ENCODE measurements around the gene SNX25. TPM values are rescaled to one million over a fixed set of nuclear protein-coding genes. Genes with fewer than 3 reads are reported as not detected.

SNX25 gene
- total and polyA plus RNA-seq, 2 of the 13 experiments (the other 11 are each of a cell fraction or from before 2014, with no cell fraction given), result 23.4 to 23.5 TPM

GRCh38 chr4:185357733-185358440 is 148.5 kb downstream of the SNX25 start:
- Histone ChIP-seq H3K79me2 (ENCODE audit: insufficient read depth, low read length) (no peaks in the 10 kb centered on the region), H3K4me2 (ENCODE audit: low read depth, low read length) (no peak overlapping the region), H3K36me3 (replicated peaks in 1 of 2; ENCODE audit: control insufficient read depth in 1 of 2, insufficient read depth in 2 of 2, low read length in 2 of 2) (peaks cover 6 to 38% of the 10 kb centered on the region in 2 experiments; a peak in 4 of 5 replicates), H3K9me3 (ENCODE audit: low read length) (no peaks in the 10 kb centered on the region), H4K20me1 (ENCODE audit: insufficient read depth, low read length) (no peaks in the 10 kb centered on the region), H3K27ac (ENCODE audit: extremely low read length, insufficient read depth, low read length) (no peak overlapping the region), H3K4me3 (replicated peaks in 1 of 3; ENCODE audit: insufficient read depth in 1 of 3, low read depth in 2 of 3, low read length in 3 of 3) (no peak overlapping the region), H3K9ac (ENCODE audit: insufficient read depth, low read depth, low read length) (no peak overlapping the region), H3K4me1 (ENCODE audit: insufficient read depth, low read length) (peaks cover 10% of the 10 kb centered on the region), H2AFZ (ENCODE audit: low read length) (no peak overlapping the region), H3K27me3 (ENCODE audit: control insufficient read depth in 1 of 2, insufficient read depth in 2 of 2, low read length in 2 of 2) (no peaks in the 10 kb centered on the region)
- FAIRE-seq (no peak), ATAC-seq (no peak), DNase-seq (ENCODE audit: low spot score) (no peak)
- in situ Hi-C loops (cut with HindIII; ENCODE audit: extremely low pct_ligation_motif_present, low pct_unique_long_range_greater_than_20kb), result no loop called here
- CTCF ChIA-PET (ENCODE audit: low intra/inter-chr PET ratio, low total read pairs), result no interaction called here
- BruUV-seq (replicated peaks), result no TSS peak
- TF ChIP-seq MAFF (IDR thresholded peaks at IDR 0.05; ENCODE audit: low read depth, low read length) (no peak), SIN3A (IDR thresholded peaks at IDR 0.05; ENCODE audit: borderline replicate concordance, low read depth, low read length) (no peak), ZNF333 (CRISPR knock-in tag; IDR thresholded peaks at IDR 0.05; ENCODE audit: borderline replicate concordance) (no peak), NCOA5 (CRISPR knock-in tag; IDR thresholded peaks at IDR 0.05) (no peak), ARID2 (CRISPR knock-in tag; IDR thresholded peaks at IDR 0.05; ENCODE audit: borderline replicate concordance) (no peak), ZMYM2 (CRISPR knock-in tag; IDR thresholded peaks at IDR 0.05) (no peak), NR2F6 (IDR thresholded peaks at IDR 0.05) (no peak), NR2F6 (CRISPR knock-in tag; IDR thresholded peaks at IDR 0.05) (no peak), GRHL1 (CRISPR knock-in tag; conservative IDR thresholded peaks at IDR 0.05) (no peak), NCOA1 (CRISPR knock-in tag; IDR thresholded peaks at IDR 0.05) (no peak), RXRA (CRISPR knock-in tag; IDR thresholded peaks at IDR 0.05) (no peak)
- WGBS (ENCODE audit: low lambda C conversion rate), result 84% methylated on average over 7 of the region's 7 CpGs
- POLR2A ChIA-PET, result no interaction called here
- intact Hi-C loops (cut with micrococcal nuclease; ENCODE audit: unreplicated experiment), result no loop called here
